GM10248 (cell line): ENCODE data around the gene TBX2.

Experiments
- CTCF ChIA-PET: fragments of 300-600 bp; sonication (Branson Sonifier 250); formaldehyde crosslinking; extraction: SDS; loops from one replicate; lab custom pipeline; 2021; ENCODE audit warnings: antibody characterized with exemption; lab: Yijun Ruan, JAX
- POLR2A ChIA-PET: fragments of 350-650 bp; sonication (Branson Sonifier 250); formaldehyde crosslinking; extraction: SDS; loops from one replicate; lab custom pipeline; 2020; ENCODE audit warnings: antibody characterized with exemption; lab: Yijun Ruan, JAX
- DNase-seq: peaks from one replicate; pipeline ENCODE4 v3.0.0; 2012; ENCODE audit errors: extremely low spot score
- CTCF ChIP-seq: IDR thresholded peaks from 2 replicates; pipeline ENCODE4 v1.5.1; 2012; ENCODE audit warnings: mild to moderate bottlenecking, low read depth; ENCODE audit errors: extremely low read depth, missing control alignments, control extremely low read depth

TBX2 gene

GRCh38 chr17:61368832-61369450, 30.7 kb upstream of the TBX2 start:
- DNase-seq = no peak
- CTCF ChIA-PET = interaction anchor here (1.2 to 1.4 kb wide), 2 partner anchors 10 to 648 kb away, joined by 3 to 4 read pairs; no protein-coding TSS in a partner anchor
- TF ChIP-seq CTCF = no peak
- POLR2A ChIA-PET = no interaction called here

- DNase-seq = no peak
- CTCF ChIA-PET = no interaction called here
- TF ChIP-seq CTCF = no peak
- POLR2A ChIA-PET = no interaction called here
These were observed 29.9 kb upstream of the TBX2 start for GRCh38 chr17:61369751-61370150.

GRCh38 chr17:61371179-61371578, 28.5 kb upstream of the TBX2 start:
- ChIA-PET POLR2A (no interaction called here), CTCF (interaction anchor here (1.1 to 1.9 kb wide), 3 partner anchors 12 to 20 kb away, joined by 3 to 4 read pairs (median 3); no protein-coding TSS in a partner anchor)
- no peak for TF ChIP-seq CTCF
- DNase-seq = no peak

GRCh38 chr17:61371606-61372005, 28.0 kb upstream of the TBX2 start:
- no peak for DNase-seq
- CTCF ChIA-PET = interaction anchor here (1.1 to 1.9 kb wide), 3 partner anchors 12 to 20 kb away, joined by 3 to 4 read pairs (median 3); no protein-coding TSS in a partner anchor
- no peak for TF ChIP-seq CTCF
- POLR2A ChIA-PET = no interaction called here

GRCh38 chr17:61372436-61372835, 27.2 kb upstream of the TBX2 start:
- no peak for DNase-seq
- CTCF ChIA-PET = interaction anchor here (1.1 to 1.9 kb wide), 3 partner anchors 13 to 21 kb away, joined by 3 to 4 read pairs (median 3); no protein-coding TSS in a partner anchor
- POLR2A ChIA-PET = no interaction called here
- TF ChIP-seq CTCF = no peak

- ChIA-PET POLR2A (no interaction called here), CTCF (no interaction called here)
- no peak for TF ChIP-seq CTCF
- DNase-seq = no peak
These were observed 22.5 kb upstream of the TBX2 start for GRCh38 chr17:61376931-61377838.
